ENCODE measurements around the gene NRP1. TPM values are rescaled to one million over a fixed set of nuclear protein-coding genes. Genes with fewer than 3 reads are reported as not detected.

The NRP1 gene
- total RNA-seq, 1 experiment from 2014 or later = 31.7 TPM

GRCh38 chr10:33192190-33192589 lies 142.3 kb downstream of the NRP1 start:
- Histone ChIP-seq H3K4me3 (ENCODE audit: low read depth, low read length, poor library complexity, severe bottlenecking) (no peak overlapping the region), H3K4me1 (ENCODE audit: insufficient read depth, low read length, poor library complexity, severe bottlenecking) (peaks cover 61% of the 10 kb centered on the region), H3K27ac (ENCODE audit: low read depth, low read length, poor library complexity, severe bottlenecking) (no peak overlapping the region), H3K27me3 (replicated peaks; ENCODE audit: insufficient read depth, low read depth, low read length, poor library complexity) (no peaks in the 10 kb centered on the region), H3K9me3 (ENCODE audit: low read depth, low read length, poor library complexity, severe bottlenecking) (no peaks in the 10 kb centered on the region), H3K36me3 (ENCODE audit: insufficient read depth, low read length, poor library complexity, severe bottlenecking) (no peaks in the 10 kb centered on the region)
- ChIA-PET POLR2A (ENCODE audit: low non-redundant PET) (no interaction called here), CTCF (no interaction called here)
- no peak for DNase-seq (ENCODE audit: low spot score)
- no TSS peak for BruUV-seq (replicated peaks)
- TF ChIP-seq EZH2 (IDR thresholded peaks at IDR 0.05; ENCODE audit: borderline replicate concordance, low read depth, low read length, poor library complexity, severe bottlenecking) (no peak), CTCF (conservative IDR thresholded peaks at IDR 0.05; ENCODE audit: low read depth, low read length) (no peak)
- intact Hi-C loops (cut with micrococcal nuclease; ENCODE audit: unreplicated experiment) = loop anchor here (2.0 to 10.0 kb wide), 4 partner anchors 75 to 1445 kb away; no protein-coding TSS in a partner anchor

GRCh38 chr10:33190406-33190805 lies 144.1 kb downstream of the NRP1 start:
- H3K27ac ChIP-seq (ENCODE audit: low read depth, low read length, poor library complexity, severe bottlenecking) = no peak overlapping the region
- POLR2A ChIA-PET (ENCODE audit: low non-redundant PET) = no interaction called here
- no peak overlapping the region for H3K4me3 ChIP-seq (ENCODE audit: low read depth, low read length, poor library complexity, severe bottlenecking)
- no peaks in the 10 kb centered on the region for H3K27me3 ChIP-seq (replicated peaks; ENCODE audit: insufficient read depth, low read depth, low read length, poor library complexity)
- CTCF ChIA-PET = no interaction called here
- TF ChIP-seq CTCF (conservative IDR thresholded peaks at IDR 0.05; ENCODE audit: low read depth, low read length) = no peak
- TF ChIP-seq EZH2 (IDR thresholded peaks at IDR 0.05; ENCODE audit: borderline replicate concordance, low read depth, low read length, poor library complexity, severe bottlenecking) = no peak
- no peaks in the 10 kb centered on the region for H3K9me3 ChIP-seq (ENCODE audit: low read depth, low read length, poor library complexity, severe bottlenecking)
- H3K4me1 ChIP-seq (ENCODE audit: insufficient read depth, low read length, poor library complexity, severe bottlenecking) = peaks cover 44% of the 10 kb centered on the region
- DNase-seq (ENCODE audit: low spot score) = no peak
- no TSS peak for BruUV-seq (replicated peaks)
- intact Hi-C loops (cut with micrococcal nuclease; ENCODE audit: unreplicated experiment) = loop anchor here (5.0 to 10.0 kb wide), 2 partner anchors 82 to 744 kb away; no protein-coding TSS in a partner anchor
- H3K36me3 ChIP-seq (ENCODE audit: insufficient read depth, low read length, poor library complexity, severe bottlenecking) = no peaks in the 10 kb centered on the region

- Histone ChIP-seq H3K27ac (ENCODE audit: low read depth, low read length, poor library complexity, severe bottlenecking) (no peak overlapping the region), H3K36me3 (ENCODE audit: insufficient read depth, low read length, poor library complexity, severe bottlenecking) (no peaks in the 10 kb centered on the region), H3K4me1 (ENCODE audit: insufficient read depth, low read length, poor library complexity, severe bottlenecking) (peaks cover 38% of the 10 kb centered on the region), H3K9me3 (ENCODE audit: low read depth, low read length, poor library complexity, severe bottlenecking) (no peaks in the 10 kb centered on the region), H3K4me3 (ENCODE audit: low read depth, low read length, poor library complexity, severe bottlenecking) (no peak overlapping the region), H3K27me3 (replicated peaks; ENCODE audit: insufficient read depth, low read depth, low read length, poor library complexity) (no peaks in the 10 kb centered on the region)
- BruUV-seq (replicated peaks) = no TSS peak
- DNase-seq (ENCODE audit: low spot score) = no peak
- intact Hi-C loops (cut with micrococcal nuclease; ENCODE audit: unreplicated experiment) = loop anchor here (5.0 to 10.0 kb wide), 2 partner anchors 82 to 745 kb away; no protein-coding TSS in a partner anchor
- POLR2A ChIA-PET (ENCODE audit: low non-redundant PET) = no interaction called here
- TF ChIP-seq CTCF (conservative IDR thresholded peaks at IDR 0.05; ENCODE audit: low read depth, low read length) (no peak), EZH2 (IDR thresholded peaks at IDR 0.05; ENCODE audit: borderline replicate concordance, low read depth, low read length, poor library complexity, severe bottlenecking) (no peak)
- CTCF ChIA-PET = no interaction called here
Observed at GRCh38 chr10:33189808-33190207, 144.7 kb downstream of the NRP1 start.
